ENCODE measurements around the gene ZDHHC12. TPM values are rescaled to one million over a fixed set of nuclear protein-coding genes. Genes with fewer than 3 reads are reported as not detected.
A peak's percentile ranks its signal among the peaks of the same experiment; 100 is the strongest.

Gene ZDHHC12
- total and polyA plus RNA-seq, 3 experiments from 2014 or later, result 67.3 to 82.0 (median 76.1) TPM

- Histone ChIP-seq H3K4me1 (ENCODE audit: insufficient read depth, low read length) (peaks cover 11% of the 10 kb centered on the region), H3K27me3 (ENCODE audit: insufficient read depth, low read length, poor library complexity, severe bottlenecking) (no peaks in the 10 kb centered on the region), H3K4me3 (ENCODE audit: low read length) (no peak overlapping the region), H3K36me3 (ENCODE audit: insufficient read depth, low read length) (no peaks in the 10 kb centered on the region), H3K27ac (ENCODE audit: low read depth, low read length) (no peak overlapping the region), H3K9me3 (ENCODE audit: low read length) (no peaks in the 10 kb centered on the region)
- Mint-ChIP-seq H3K27me3 (peaks cover 0 to 1% of the 10 kb centered on the region in 2 donors), H3K4me3 (peak overlapping the region in 1 of 7 donors; percentile 11), H3K4me1 (peaks cover 36 to 61% (median 40%) of the 10 kb centered on the region in 3 donors), H3K27ac (peak overlapping the region in 3 of 8 donors; percentile 18 to 89 (median 46)), H3K36me3 (peaks cover 0 to 33% (median under 1%) of the 10 kb centered on the region in 3 donors), H3K9me3 (no peaks in the 10 kb centered on the region)
- CTCF ChIA-PET, result interaction anchor here (1.5 kb wide), 1 partner anchor 64 kb away, joined by 5 read pairs; the partner anchor contains the start of gene PKN3
- POLR2A ChIA-PET, result no interaction called here
- DNase-seq, result no peak
These were observed 41.6 kb upstream of the ZDHHC12 start for GRCh38 chr9:128765499-128765898.

- H3K9me3 ChIP-seq (ENCODE audit: low read length), result no peaks in the 10 kb centered on the region
- H3K36me3 ChIP-seq (ENCODE audit: insufficient read depth, low read length), result no peaks in the 10 kb centered on the region
- H3K27me3 ChIP-seq (ENCODE audit: insufficient read depth, low read length, poor library complexity, severe bottlenecking), result no peaks in the 10 kb centered on the region
- H3K4me1 Mint-ChIP-seq, result peaks cover 29 to 52% (median 30%) of the 10 kb centered on the region in 3 donors
- peaks cover 0 to 29% (median 0%) of the 10 kb centered on the region in 3 donors for H3K36me3 Mint-ChIP-seq
- H3K27ac ChIP-seq (ENCODE audit: low read depth, low read length), result no peak overlapping the region
- no peak overlapping the region for H3K4me3 ChIP-seq (ENCODE audit: low read length)
- POLR2A ChIA-PET, result interaction anchor here (0.5 to 0.6 kb wide), 2 partner anchors 84 to 112 kb away, joined by 3 read pairs; no protein-coding TSS in a partner anchor
- no peak for DNase-seq
- H3K27me3 Mint-ChIP-seq, result peaks cover 0 to 1% of the 10 kb centered on the region in 2 donors
- no peak overlapping the region for H3K4me3 Mint-ChIP-seq
- no peaks in the 10 kb centered on the region for H3K9me3 Mint-ChIP-seq
- H3K27ac Mint-ChIP-seq, result no peak overlapping the region
- H3K4me1 ChIP-seq (ENCODE audit: insufficient read depth, low read length), result no peaks in the 10 kb centered on the region
- CTCF ChIA-PET, result interaction anchor here (1.5 kb wide), 1 partner anchor 62 kb away, joined by 5 read pairs; the partner anchor contains the start of gene PKN3
These were observed 40.4 kb upstream of the ZDHHC12 start for GRCh38 chr9:128764361-128764760.

DNA sequence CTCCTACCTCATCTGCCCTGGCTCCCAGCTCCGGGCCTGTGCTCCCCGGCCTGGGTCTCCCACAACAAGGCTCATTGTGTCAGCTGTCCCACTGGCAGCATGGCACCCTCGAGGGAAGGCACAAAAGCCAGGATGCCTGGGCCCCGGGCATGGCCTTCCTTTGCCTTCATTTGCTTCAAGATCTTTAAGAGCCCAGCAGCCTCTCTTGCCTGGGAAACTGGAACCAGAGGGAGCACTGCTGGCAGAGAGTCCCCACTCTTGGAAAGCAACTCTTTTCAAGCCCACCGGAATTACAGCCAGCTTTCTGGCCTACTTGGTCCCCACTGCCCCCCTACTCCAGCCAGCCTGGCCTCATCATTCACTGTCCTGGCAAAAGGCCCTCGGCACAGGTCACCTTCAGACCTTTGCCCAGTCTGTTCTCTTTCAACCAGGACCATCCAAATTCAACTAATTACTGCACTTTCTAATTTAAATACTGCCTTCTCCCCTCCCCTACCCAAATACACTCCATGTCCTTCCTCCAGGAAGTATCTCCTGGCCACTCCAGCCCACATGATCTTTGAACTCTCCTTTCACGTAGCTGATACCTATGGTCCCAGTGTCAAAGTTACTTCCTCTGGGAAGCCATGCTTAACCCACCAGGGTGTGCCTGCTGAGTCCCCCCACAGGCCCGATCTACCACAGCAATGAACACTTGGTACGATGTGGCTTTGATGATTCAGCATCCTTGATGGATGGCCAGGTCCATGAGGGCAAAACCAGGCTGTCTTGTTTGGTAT is 38.9 kb upstream of the ZDHHC12 start:
- Histone ChIP-seq H3K4me1 (ENCODE audit: insufficient read depth, low read length) (no peaks in the 10 kb centered on the region), H3K4me3 (ENCODE audit: low read length) (no peak overlapping the region), H3K27me3 (ENCODE audit: insufficient read depth, low read length, poor library complexity, severe bottlenecking) (no peaks in the 10 kb centered on the region), H3K36me3 (ENCODE audit: insufficient read depth, low read length) (no peaks in the 10 kb centered on the region), H3K9me3 (ENCODE audit: low read length) (no peaks in the 10 kb centered on the region), H3K27ac (ENCODE audit: low read depth, low read length) (no peak overlapping the region)
- peak overlapping the region in 1 of 7 donors; percentile 55 for H3K4me3 Mint-ChIP-seq
- ChIA-PET CTCF (interaction anchor here (1.3 kb wide), 1 partner anchor 55 kb away, joined by 3 read pairs; the partner anchor contains the start of gene ENDOG), POLR2A (no interaction called here)
- H3K4me1 Mint-ChIP-seq, result peaks cover 19 to 42% (median 24%) of the 10 kb centered on the region in 3 donors
- H3K9me3 Mint-ChIP-seq, result no peaks in the 10 kb centered on the region
- H3K36me3 Mint-ChIP-seq, result peaks cover 0 to 21% (median 0%) of the 10 kb centered on the region in 3 donors
- no peak for DNase-seq
- H3K27ac Mint-ChIP-seq, result peak overlapping the region in 5 of 8 donors; percentile 19 to 68 (median 66)
- H3K27me3 Mint-ChIP-seq, result peaks cover 0 to 1% of the 10 kb centered on the region in 2 donors

- H3K9me3 ChIP-seq (ENCODE audit: low read length), result no peaks in the 10 kb centered on the region
- H3K27me3 ChIP-seq (ENCODE audit: insufficient read depth, low read length, poor library complexity, severe bottlenecking), result no peaks in the 10 kb centered on the region
- H3K4me3 ChIP-seq (ENCODE audit: low read length), result no peak overlapping the region
- H3K27ac Mint-ChIP-seq, result no peak overlapping the region
- H3K4me3 Mint-ChIP-seq, result no peak overlapping the region
- no peak overlapping the region for H3K27ac ChIP-seq (ENCODE audit: low read depth, low read length)
- no peaks in the 10 kb centered on the region for H3K27me3 Mint-ChIP-seq
- no peak for DNase-seq
- peaks cover 0 to 32% (median 4%) of the 10 kb centered on the region in 3 donors for H3K36me3 Mint-ChIP-seq
- CTCF ChIA-PET, result no interaction called here
- POLR2A ChIA-PET, result interaction anchor here (0.6 kb wide), 1 partner anchor 23 kb away, joined by 3 read pairs; no protein-coding TSS in a partner anchor
- no peaks in the 10 kb centered on the region for H3K4me1 ChIP-seq (ENCODE audit: insufficient read depth, low read length)
- H3K36me3 ChIP-seq (ENCODE audit: insufficient read depth, low read length), result peaks cover 7% of the 10 kb centered on the region
- H3K4me1 Mint-ChIP-seq, result peaks cover 5 to 19% (median 8%) of the 10 kb centered on the region in 3 donors
- H3K9me3 Mint-ChIP-seq, result no peaks in the 10 kb centered on the region
These were observed 33.7 kb upstream of the ZDHHC12 start for GRCh38 chr9:128757602-128758001.

DNA sequence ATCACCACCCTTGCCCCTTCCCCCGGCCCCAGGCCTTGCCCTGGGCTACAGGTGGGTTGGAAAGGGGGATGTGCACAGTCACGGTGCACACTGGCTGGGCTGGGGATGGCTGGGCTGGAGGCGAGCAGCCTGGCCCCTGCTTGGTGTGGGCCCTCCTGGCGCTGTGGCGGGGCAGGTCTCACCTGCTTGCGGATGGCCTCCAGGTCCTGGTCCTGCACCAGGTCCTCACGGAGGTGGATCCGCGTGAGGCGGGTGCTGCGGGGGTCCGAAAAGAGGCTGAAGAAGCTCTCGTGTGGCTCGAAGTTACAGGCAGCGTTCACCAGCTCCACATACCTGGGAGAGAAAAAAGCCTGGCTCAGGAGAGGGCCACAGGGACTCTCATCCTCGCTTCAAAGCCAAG is 29.7 kb upstream of the ZDHHC12 start:
- H3K36me3 ChIP-seq (ENCODE audit: insufficient read depth, low read length), result peaks cover 7% of the 10 kb centered on the region
- DNase-seq, result no peak
- Mint-ChIP-seq H3K27me3 (no peaks in the 10 kb centered on the region), H3K4me3 (no peak overlapping the region), H3K27ac (no peak overlapping the region), H3K36me3 (peaks cover 3 to 55% (median 4%) of the 10 kb centered on the region in 3 donors), H3K4me1 (peaks cover 5 to 16% (median 7%) of the 10 kb centered on the region in 3 donors), H3K9me3 (no peaks in the 10 kb centered on the region)
- no peak overlapping the region for H3K27ac ChIP-seq (ENCODE audit: low read depth, low read length)
- ChIA-PET POLR2A (no interaction called here), CTCF (interaction anchor here (1.5 kb wide), 1 partner anchor 65 kb away, joined by 4 read pairs; the partner anchor contains the start of gene ENDOG)
- no peak overlapping the region for H3K4me3 ChIP-seq (ENCODE audit: low read length)
- no peaks in the 10 kb centered on the region for H3K4me1 ChIP-seq (ENCODE audit: insufficient read depth, low read length)
- H3K9me3 ChIP-seq (ENCODE audit: low read length), result no peaks in the 10 kb centered on the region
- H3K27me3 ChIP-seq (ENCODE audit: insufficient read depth, low read length, poor library complexity, severe bottlenecking), result no peaks in the 10 kb centered on the region

DNA sequence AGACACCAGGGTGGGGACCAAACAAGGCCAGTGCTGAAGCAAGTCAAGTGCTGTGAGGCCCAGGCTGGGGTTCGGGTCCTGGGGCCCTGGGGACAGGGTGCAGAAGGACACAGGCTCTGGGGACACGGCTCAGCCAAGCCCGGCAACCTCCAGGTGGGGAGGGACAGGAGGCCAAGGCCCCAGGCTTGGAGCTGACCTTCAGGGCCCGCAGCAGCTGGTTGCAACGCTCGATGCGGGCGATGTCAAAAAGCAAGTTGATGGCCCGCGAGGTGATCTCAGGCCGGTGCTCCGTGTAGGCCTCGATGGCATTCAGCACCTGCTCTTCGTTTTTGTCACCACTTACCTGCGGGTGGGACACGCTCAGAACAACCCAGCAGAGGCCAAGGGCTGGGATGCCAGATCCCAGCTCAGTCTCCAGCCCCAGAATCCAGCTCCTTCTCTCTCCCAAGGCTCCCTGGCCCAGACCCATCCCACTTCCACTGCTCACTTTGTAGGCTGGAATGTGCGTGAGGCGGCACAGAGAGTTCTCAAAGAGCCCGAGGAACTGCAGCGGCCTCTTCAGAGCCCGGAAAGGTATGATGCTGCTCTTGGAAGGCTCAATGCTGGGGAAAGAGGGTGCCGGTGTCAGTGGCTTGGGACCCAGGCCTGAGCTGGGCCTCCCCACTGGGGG is 27.1 kb upstream of the ZDHHC12 start:
- Histone ChIP-seq H3K27ac (ENCODE audit: low read depth, low read length) (no peak overlapping the region), H3K36me3 (ENCODE audit: insufficient read depth, low read length) (peaks cover 7% of the 10 kb centered on the region), H3K9me3 (ENCODE audit: low read length) (no peaks in the 10 kb centered on the region), H3K4me1 (ENCODE audit: insufficient read depth, low read length) (no peaks in the 10 kb centered on the region), H3K27me3 (ENCODE audit: insufficient read depth, low read length, poor library complexity, severe bottlenecking) (no peaks in the 10 kb centered on the region), H3K4me3 (ENCODE audit: low read length) (no peak overlapping the region)
- H3K4me3 Mint-ChIP-seq, result no peak overlapping the region
- peaks cover 0 to 7% (median 0%) of the 10 kb centered on the region in 3 donors for H3K4me1 Mint-ChIP-seq
- POLR2A ChIA-PET, result no interaction called here
- no peaks in the 10 kb centered on the region for H3K27me3 Mint-ChIP-seq
- H3K36me3 Mint-ChIP-seq, result peaks cover 4 to 65% (median 4%) of the 10 kb centered on the region in 3 donors
- H3K9me3 Mint-ChIP-seq, result no peaks in the 10 kb centered on the region
- CTCF ChIA-PET, result interaction anchor here (1.1 kb wide), 1 partner anchor 634 kb away, joined by 3 read pairs; no protein-coding TSS in a partner anchor
- H3K27ac Mint-ChIP-seq, result no peak overlapping the region
- DNase-seq, result no peak

DNA sequence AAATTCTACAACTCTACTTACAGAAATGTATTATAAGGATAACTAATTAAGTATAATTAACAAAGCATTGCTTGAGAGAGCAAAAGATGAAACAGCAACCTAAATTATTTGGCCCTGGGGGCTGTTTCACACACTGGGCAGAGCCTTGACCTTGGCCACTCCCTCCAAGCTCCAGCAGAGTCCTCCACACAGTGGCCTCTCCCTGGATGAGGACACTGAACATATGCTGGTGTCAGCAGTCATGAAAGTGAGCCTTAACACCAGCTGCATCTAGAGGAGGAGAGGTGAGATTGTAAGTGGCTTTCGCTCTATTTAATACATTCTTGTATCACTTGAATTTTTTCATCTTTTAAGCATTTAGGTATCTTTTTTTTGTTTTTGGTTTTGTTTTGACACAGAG is 23.3 kb upstream of the ZDHHC12 start:
- CTCF ChIA-PET, result no interaction called here
- Histone ChIP-seq H3K27me3 (ENCODE audit: insufficient read depth, low read length, poor library complexity, severe bottlenecking) (no peaks in the 10 kb centered on the region), H3K4me1 (ENCODE audit: insufficient read depth, low read length) (no peaks in the 10 kb centered on the region), H3K27ac (ENCODE audit: low read depth, low read length) (no peak overlapping the region), H3K4me3 (ENCODE audit: low read length) (no peak overlapping the region), H3K9me3 (ENCODE audit: low read length) (no peaks in the 10 kb centered on the region), H3K36me3 (ENCODE audit: insufficient read depth, low read length) (no peaks in the 10 kb centered on the region)
- POLR2A ChIA-PET, result no interaction called here
- peaks cover 0 to 40% (median 4%) of the 10 kb centered on the region in 3 donors for H3K36me3 Mint-ChIP-seq
- DNase-seq, result no peak
- no peaks in the 10 kb centered on the region for H3K27me3 Mint-ChIP-seq
- H3K4me3 Mint-ChIP-seq, result no peak overlapping the region
- H3K9me3 Mint-ChIP-seq, result no peaks in the 10 kb centered on the region
- no peaks in the 10 kb centered on the region for H3K4me1 Mint-ChIP-seq
- no peak overlapping the region for H3K27ac Mint-ChIP-seq
